EH (cell line): ENCODE data around the gene PEX19.

Experiments used
- DNase-seq: peaks from one replicate; pipeline ENCODE4 v3.0.0-alpha.2; 2015; ENCODE audit warnings: low read depth

Gene PEX19

DNA sequence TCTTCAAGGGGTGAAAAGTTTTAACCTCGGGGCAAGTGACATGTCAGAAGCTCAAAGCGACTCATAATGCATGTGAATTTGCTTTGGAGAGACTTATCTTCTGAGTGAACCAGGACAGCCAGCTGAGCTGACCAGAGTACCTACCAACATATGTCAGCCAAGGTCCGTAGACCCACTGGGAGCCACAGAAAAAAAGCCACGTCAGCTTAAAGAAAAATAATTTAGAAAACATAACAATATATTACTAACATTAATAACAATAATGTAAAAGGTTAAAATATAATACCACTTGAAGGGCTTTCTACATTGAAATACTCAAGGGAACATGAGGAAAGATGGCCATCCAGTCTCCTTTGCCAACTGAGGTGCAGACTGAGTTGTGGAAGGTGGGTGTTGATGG is 6.9 kb downstream of the PEX19 start:
- no peak for DNase-seq

DNA sequence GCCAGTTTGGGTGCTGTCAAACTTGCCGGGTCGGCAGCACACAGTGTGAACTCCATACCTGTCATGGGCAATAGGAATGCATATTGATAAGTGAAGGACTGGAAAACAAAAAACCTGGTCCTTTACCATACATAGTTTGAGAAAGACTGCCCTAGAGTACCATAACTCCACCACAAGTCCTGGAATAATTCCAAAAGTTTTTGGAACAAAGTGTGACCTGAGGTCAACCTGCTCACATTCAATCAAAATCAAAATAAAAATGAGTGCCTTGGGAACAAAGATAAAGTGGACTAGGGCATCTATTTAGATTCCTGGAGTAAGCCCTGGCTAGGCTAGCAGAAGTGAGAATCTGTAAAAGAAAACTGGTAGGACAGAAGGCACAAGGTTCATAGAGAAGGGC is 7.6 kb downstream of the PEX19 start:
- no peak for DNase-seq

DNA sequence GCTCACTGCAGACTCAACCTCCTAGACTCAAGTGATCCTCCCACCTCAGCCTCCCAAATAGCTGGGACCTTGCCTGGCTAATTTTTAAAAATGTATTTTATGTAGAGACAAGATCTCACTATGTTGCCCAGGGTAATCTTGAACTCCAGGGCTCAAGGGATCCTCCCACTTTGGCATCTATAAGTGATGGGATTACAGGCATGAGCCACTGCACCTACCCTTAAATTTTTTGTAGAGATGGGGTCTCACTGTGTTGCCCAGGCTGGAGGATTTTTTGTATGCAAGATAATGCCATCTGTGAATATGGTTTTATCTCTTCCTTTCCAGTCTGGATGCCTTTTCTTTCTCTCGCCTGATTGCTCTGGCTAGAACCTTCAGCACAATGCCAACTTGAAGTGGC is 13.9 kb downstream of the PEX19 start:
- DNase-seq = no peak

DNA sequence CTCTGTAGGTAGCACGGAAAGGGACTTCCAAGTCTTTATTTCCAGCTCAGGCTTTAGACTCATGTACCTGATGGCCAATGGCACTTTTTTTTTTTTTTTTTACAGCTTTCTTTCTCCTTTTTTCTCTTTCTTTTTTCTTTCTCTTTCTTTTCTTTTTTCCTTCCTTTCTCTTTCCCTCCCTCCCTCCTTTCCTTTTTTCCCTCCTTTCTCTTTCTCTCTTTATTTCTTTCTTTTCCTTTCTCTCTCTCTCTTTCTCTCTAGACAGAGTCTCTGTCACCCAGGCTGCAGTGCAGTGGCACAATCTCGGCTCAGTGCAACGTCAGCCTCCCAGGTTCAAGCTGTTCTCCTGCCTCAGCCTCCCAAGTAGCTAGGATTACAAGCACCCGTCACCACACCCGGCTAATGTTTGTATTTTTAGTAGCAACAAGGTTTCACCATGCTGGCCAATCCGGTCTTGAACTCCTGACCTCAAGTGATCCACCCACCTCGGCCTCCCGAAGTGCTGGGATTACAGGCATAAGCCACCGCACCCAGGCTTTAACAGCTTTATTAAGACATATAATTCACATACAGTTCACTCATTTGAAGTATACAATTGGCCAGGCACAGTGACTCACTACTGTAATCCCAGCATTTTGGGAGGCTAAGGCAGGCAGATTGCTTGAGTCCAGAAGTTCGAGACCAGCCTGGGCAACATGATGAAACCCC is 17.5 kb downstream of the PEX19 start:
- no peak for DNase-seq

DNA sequence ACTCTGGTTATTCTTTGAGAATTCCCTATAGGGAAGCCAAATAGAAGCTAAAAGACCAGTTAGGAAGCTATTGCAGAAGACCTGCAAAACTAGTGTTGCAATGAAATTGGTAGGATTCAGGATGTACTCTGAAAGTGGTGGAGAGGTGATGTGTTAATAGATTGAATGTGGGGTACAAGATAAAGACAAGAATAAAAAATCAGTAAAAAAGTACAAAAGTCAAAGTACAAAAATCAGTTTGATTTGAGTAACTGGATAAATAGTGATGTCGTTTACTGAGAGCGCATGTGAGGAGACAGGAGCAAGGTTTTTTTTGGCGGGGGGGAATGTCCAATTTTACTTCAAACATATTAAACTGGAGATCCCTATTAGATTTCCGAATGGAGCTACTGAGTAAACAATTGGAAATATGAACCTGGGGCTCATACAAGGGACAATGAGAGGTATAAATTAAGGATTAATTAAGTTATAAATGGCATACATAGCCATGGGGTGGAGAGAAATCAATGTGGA is 20.1 kb downstream of the PEX19 start:
- no peak for DNase-seq

DNA sequence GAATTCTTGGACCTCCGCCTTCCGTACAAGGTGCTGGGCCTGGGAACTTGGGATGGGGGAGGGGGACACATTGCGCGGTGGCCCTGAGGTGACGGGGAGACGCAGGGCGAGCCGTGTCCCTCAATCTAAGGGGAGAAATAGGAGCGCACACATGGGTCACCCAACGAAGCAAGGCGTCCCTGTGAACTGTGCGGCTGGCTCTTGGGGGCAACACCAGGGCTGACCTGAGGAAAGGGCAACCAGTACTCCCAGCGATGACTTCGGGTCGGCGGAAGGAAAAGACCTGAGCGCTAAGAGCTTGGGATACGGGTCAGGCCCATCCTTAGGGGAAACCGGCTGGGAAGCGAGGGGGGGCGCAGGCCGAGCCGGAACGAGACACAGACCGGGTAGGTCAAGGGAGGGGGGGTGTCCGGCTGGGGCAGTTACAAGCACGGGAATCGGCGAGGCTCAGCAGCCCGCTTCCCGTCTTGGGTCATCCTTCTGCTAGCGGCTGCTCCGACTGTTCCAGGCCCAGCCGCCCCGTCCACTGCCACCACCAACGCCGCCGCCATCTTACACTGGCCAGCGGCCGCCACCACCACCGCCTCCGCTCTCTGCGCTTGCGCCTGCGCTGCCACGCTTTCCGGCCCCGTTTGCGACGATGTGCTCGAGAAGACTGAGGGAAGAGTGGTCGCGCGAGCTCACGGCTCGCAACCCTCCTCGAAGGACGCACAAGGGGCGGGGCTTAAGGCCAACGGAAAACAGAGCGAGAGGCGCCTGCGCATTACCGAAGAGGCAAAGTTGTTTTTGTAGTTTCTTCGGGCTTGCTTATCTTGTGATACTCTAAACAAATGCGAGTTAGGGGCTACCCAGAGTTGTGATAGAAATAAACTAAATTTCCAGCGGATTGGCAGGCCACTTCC is 22.8 kb downstream of the PEX19 start, which contains the start of gene DCAF8:
DCAF8 (minus strand) TSS at position 657 of the 902 bp plus-strand sequence. CDS start 18,541 bp downstream, outside the sequence.
- peak; percentile 97 for DNase-seq

DNA sequence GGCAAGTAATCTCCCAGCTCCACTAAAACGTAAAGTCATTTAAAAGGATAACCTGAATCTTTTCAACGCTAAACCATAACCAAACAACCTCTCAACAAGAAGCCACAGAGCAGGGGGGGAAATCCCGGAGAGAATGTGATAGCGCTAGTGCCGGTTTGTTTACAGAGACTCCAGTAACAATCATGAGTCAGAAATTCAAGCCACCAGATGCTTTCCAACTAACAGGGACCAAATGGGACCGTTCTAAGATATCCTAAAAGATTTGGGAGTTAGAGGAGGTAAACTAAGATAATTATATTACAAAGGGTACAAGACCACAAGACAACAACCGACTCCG is 23.4 kb downstream of the PEX19 start:
- DNase-seq = peak; percentile 90

DNA sequence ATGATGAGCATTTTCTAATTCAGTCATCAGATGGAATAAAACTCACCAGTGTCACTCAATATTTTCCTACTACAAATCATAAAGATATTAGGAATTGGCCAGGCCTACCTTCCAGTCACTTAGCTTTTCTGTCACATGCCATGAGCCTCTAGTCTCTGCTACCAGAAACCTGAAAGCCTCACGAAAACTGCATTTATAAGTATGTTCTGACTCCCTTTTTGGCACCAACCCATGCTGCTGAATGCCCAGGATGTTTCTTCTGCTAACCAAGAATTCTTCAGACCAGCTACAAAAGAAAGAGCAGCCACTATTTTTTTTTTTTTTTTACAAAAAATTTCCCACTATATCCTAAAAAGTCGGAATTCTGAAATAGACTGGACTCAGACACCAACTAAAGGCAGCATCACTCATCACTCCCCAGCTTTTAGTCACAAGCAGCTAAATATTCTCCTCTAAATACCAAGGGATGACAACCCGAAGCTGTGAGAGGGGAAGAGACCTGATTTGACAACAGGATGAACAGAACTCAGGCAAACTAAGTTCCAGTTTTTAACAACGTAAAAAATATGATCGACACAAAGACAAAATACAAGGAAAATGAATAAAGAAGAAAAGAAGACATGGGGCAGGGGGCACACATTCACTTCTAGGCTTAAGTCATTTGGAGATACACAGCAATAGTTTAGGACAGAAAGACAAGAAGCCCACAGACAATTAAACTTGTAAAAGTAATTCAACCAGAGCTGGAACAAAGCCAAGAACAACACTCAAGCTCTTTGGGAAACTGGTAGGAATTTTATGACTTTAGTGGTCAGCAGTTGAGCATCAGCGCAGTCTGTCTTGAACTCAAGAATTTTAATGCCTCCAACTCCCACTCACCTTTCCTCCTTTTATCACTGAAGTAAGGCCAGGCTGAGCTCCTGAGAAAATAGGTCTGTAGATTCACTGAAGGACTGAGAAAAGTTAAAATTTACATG is 24.2 kb downstream of the PEX19 start:
- DNase-seq = peak; percentile 94

DNA sequence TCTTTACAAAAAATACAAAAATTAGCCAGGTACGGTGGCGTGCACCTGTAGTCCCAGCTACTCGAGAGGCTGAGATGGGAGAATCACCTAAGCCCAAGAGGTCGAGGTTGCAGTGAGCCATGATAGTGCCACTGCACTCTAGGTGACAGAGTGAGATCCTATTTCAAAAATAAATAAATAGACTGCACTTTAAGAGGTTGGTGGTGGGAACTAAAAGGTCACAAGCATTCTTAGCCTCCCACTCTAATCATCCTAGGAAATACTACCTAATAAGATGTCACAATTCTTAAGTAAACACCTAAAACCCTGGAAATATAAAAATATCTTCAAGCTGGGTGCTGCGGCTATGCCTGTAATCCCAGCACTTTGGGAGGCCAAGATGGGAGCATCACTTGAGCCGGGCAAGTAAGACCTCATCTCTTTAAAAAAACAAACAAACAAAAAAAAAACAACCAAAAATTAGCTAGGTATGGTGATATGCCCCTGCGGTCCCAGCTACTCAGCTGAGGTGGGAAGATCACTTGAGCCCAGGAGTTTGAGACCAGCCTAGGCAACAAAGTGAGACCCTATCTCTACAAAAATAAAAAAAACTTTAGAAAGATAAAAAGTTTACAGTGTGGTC is 26.6 kb downstream of the PEX19 start:
- DNase-seq = no peak

DNA sequence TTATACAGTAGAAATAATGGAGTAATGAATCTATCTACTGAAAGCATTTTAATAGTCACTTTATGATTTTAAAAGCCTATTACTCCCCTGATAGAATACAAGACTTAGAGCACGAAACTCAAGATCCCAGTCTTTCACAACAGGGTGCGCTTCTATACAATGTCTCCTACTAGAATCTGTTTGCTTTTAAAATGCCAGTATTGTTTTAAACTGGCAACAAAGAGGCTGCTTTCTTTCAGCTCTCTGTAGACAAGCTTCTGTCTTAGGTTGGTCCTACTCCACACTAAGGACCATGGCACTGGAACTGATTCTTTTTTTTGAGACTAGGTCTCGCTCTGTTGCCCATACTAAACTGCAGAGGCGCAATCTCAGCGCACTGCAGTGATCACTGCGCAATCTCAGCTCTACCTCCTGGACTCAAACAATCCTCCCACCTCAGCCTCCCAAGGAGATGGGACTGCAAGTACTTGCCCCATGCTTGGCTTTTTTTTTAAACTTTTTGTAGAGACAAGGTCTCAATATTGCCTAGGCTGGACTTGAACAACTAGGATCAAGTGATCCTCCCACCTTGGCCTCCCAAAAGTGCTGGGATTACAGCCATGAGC is 27.4 kb downstream of the PEX19 start:
- no peak for DNase-seq

DNA sequence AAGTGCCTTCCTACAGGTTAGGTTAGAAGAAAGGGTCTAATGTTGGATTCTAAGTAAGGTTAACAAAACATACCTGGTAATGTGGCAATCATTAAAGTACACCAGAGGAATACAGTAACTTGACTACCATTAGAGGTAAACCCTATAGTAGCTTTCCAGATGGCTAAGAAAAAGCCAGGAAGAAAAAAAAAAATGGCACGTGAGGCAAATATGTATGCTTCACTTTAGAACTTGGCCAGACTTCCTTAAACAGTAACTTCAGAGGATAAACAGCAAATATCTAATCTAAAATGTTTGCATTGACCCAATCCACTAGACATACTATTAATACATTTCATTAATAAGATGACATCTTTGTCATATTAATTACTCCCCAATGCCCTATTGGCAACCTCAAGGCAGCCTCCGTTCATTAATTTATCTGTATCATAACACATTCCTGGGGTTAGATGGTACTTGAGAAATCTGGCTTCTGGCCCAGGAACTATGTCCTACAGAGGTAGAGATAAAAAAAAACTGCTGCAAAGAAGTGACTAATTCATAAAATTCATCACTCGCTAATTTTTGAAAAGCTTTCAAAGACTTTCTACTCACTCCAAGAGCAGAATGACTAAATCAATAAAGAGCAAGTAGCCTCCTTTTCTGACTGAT is 28.4 kb downstream of the PEX19 start:
- peak; percentile 80 for DNase-seq

DNA sequence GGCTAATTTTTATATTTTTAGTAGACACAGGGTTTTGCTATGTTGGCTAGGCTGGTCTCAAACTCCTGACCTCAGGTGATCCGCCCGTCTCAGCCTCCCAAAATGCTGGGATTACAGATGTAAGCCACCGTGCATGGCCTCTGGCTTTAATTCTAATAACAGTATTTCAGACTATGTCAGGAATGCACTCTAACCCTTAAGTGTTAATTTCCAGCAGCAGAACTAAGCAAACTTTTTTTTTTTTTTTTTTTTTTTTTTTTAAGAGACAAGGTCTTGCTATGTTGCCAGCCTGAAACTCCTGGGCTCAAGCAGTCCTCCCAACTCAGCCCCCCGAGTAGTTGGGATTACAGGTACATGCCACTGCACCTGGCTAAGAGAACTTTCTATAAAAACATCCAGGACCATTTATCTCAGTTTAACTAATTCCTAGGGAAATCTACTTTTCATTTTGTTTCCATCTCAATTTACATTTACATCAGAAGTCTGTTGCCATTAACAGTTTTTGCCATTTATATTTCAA is 29.1 kb downstream of the PEX19 start:
- no peak for DNase-seq

DNA sequence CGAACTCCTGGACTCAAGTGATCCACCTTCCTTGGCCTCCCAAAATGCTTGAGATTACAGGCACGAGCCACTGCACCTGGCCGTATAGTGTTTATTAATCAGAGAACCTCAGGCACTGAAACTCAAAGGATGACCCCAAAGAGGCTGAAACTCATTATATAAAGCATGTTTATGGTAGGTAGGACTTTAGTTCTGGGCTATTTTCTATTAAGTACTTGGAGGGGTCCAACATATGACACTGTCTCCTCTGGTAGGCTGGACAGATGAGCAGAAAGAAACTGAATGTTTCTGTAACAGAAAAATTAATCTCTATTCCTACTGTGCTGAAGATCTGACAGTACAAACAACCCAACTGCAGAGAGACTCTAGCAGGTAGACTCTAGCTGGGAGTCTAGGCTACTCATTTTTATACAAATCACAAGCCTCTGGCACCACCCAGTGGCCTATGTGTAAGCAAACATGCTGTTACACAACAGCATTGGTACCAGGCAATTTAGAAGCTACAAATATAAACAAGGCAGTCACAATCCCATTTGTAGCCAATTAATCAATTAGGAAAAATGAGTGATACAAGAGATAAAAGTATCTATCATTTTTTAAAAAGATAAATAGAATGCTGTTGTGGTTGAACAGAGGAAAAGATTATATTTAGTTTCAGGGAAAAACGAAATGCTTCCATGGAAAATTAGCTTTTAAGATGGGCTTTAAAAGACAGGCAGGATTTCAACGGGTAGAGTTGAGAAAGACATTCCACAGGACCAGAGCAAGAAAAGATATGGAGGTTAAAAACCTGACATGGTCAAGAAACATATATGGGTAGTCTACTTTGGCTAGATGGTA is 33.0 kb downstream of the PEX19 start:
- DNase-seq = peak; percentile 81

DNA sequence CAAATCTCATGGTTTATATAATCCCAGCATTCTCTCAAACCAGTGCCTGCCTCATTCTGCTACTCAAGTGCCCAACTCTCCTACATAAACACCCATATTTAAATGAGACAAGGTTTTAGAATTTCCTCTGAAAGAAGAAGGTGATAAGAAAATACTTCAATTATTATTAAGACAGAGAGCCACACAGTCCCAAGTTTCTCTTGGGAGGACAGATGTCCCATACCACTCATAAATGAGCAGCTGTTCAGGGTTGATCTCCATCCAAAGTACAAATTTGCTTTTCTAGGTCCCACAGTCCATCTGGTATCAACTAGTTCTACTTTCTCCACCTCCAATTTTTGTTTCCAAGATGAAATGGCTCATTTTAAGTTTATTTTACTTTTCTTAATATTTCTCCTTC is 33.9 kb downstream of the PEX19 start:
- no peak for DNase-seq

DNA sequence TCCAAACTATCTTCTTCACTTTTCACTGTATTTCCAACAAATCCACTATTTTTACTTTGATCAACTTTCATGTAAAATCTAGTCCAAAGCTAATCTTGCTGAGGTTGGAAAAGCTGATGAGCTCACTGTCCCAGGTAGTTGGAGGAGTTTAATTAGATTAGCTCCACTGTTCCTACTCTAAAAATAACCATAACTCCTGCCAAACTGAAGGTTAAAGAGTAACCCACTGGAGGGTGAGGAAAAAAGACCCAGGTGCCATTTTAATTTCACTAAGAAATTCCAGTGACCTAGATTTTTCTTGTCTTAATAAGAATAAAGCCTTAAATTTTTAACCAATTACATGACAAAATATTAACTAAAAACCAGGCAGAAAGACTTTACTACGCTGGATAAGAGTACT is 37.9 kb downstream of the PEX19 start:
- no peak for DNase-seq

DNA sequence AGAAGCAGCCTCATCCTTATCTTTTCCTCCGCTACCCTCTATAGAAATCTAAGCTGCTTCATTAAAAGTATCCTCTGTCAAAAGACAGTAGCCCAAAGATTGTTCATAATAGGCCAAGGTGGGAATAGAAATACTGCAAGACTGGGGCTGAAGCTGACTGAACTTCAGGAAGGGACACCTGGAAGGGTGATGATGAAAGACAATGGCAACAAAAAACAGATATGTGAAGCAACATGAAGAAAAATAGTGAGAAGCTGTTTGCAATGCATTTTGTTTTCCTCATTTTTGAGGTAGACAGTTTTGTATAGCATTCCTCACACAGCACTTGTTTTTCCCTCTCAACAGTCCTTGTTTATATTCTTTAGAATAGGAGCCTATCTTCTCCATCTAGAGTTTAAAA is 39.5 kb downstream of the PEX19 start:
- DNase-seq = no peak

DNA sequence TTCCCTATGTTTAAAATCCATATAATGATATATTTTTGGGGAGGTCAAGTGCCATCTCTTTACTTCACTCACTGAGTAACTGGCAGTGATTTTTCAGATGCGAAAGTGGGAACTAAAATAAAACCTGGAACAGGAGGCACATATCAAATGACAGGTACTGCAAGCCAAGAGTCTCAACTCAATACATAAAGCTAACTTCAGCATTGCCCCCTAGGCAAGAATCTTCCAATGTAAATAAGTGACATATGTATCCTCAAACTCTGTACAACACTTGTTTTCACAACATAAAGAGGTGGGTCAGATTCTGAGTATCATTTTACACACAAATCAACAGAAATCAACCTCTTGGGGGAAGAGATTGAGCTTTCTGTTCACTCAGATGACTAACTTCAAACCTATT is 40.7 kb downstream of the PEX19 start:
- no peak for DNase-seq

DNA sequence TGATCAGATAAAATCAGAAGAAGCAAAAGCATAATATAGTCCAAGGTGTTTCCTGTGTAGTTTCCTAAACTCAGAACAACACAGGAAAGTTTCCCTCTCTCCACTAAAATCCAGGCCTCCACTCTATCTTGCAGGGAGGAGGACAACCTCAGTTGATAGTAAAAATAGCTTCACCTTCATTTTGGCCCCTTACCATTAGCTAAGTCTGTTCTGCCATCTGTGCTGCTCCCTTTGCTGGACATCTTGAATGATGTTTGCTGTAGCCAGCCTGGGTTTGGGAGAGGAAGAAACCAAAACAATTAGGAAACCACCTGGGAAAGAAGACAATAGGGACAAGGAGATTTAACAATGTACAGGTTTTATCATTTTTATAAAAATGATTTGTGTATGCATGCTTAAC is 41.2 kb downstream of the PEX19 start:
- no peak for DNase-seq

DNA sequence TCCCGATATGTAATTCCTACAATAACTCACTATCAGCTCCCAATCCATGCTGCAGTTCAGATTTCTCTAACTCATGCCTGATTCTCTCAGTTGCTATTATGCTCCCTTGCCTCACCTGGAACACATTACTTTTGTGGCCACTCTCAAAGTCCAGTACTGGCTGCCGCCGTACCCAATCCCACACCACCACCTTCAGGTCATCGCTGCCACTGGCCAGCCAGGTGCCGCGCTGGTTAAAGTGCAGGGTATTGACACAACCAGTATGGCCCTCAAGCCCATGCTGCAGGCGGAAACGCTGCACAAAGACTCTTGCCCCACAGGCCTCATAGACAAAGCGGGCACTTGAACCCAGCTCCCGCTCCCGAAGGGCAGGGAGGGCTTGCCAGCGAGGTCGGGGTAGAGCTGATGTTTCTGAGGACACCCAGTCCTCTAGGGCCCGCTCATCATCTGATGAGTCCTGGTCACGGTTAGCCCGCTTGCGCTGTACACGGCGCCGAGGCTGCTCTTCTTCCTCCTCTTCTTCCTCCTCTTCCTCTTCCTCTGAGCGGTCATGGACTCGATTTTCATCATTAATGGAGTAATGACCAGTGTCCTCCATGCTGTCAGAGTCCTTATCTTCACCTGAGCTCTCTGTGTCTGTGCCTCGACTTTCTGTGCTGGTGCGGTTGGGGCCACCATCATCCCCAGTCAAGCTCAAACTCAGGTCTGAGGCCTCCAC is 45.2 kb downstream of the PEX19 start:
- DNase-seq = no peak
